GM19463 (cell line): Measurements from ENCODE around the gene PATJ.
A peak's percentile ranks its signal among the peaks of the same experiment; 100 is the strongest.
"Not testable (repeated sequence)": the region's sequence is repeated elsewhere in the genome, so short reads cannot be mapped to it uniquely, and the experiment has no call there.

Source experiments
- ATAC-seq: cut with Tn5 transposase; IDR thresholded peaks from one replicate; pipeline ENCODE4 v1.9.1; 2021; ENCODE audit warnings: mild to moderate bottlenecking, moderate library complexity; ENCODE audit not compliant: unreplicated experiment

PATJ gene

GRCh38 chr1:61741711-61742619, at the start of gene PATJ:
PATJ (plus strand) TSS chr1:61742480; CDS start chr1:61762893, 20,413 bp downstream.
- ATAC-seq = peak; percentile 82

GRCh38 chr1:61699911-61700851, 42.1 kb upstream of the PATJ start:
- no peak for ATAC-seq

DNA sequence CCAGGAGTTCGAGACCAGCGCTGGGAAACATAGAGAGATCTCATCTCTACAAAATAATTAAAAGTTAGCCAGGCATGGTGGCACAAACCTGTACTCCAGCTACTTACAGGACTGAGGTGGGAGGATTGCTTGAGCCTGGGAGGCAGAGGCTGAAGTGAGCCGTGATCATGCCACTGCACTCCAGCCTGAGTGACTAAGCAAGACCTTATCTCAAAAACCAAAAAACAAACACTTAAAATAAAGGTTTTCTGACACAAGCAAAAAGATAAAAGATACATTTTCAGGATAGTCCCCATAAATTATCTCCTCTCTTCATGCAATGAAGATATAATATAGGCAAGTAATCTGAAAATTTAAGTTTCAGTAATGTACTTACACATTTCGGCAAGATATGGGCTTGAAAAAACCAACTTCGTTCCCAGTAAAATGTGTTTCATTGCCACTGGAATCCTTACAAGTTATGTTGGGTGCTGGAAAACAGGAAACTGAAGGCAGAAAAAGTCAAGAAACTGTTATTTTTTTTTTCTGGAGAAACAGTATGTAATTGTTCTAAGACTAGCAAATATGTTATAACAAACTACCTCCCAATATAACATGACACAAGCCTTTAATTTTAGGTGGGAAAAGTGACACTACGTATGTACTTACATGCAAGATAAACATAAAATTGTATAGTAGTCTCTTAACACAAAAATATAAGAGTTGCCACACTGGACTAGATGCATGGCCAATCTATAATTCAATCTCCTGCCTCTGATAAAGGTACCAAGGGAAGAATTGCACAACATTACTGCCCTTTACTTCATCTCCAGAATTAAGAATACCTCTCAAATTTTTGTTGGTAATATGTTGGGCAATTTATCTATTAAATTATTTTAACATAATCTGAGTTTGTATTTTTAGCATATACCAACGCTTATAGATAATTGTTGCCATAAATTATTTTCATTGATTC, 33.0 kb upstream of the PATJ start:
- no peak for ATAC-seq

GRCh38 chr1:61709908-61710289, 32.4 kb upstream of the PATJ start:
- ATAC-seq = no peak

DNA sequence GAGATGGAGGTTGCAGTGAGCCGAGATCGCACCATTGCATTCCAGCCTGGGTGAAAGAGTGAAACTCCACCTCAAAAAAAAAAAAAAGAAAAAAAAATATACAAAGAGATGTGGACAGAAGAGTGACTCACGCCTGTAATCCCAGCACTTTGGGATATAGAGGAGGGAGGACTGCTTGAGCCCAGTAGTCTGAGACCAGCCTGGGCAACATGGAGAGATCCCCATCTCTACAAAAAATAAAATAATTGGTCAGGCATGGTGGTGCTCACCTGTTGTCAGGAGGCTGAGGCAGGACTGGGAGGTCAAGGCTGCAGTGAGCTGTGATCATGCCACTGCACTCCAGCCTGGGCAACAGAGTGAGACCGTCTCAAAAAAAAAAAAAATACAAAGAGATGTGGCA, 31.0 kb upstream of the PATJ start:
- not testable (repeated sequence) for ATAC-seq

DNA sequence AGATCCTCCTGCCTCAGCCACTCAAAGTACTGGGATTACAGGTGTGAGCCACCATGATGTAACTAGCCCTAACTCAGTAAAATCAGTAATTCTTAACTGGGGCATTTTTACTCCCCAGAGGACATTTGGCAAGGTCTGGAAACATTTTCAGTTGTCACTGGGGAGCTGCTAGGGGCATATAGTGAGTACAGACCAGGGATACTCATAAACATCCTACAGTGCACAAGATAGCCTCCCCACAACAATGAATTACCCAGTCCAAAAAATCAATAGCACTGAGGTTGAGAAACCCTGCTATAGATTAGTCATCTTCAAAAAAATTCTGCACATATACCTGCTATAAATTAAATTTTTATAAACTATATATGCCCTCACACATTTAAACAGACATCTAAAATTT, 30.3 kb upstream of the PATJ start:
- no peak for ATAC-seq

DNA sequence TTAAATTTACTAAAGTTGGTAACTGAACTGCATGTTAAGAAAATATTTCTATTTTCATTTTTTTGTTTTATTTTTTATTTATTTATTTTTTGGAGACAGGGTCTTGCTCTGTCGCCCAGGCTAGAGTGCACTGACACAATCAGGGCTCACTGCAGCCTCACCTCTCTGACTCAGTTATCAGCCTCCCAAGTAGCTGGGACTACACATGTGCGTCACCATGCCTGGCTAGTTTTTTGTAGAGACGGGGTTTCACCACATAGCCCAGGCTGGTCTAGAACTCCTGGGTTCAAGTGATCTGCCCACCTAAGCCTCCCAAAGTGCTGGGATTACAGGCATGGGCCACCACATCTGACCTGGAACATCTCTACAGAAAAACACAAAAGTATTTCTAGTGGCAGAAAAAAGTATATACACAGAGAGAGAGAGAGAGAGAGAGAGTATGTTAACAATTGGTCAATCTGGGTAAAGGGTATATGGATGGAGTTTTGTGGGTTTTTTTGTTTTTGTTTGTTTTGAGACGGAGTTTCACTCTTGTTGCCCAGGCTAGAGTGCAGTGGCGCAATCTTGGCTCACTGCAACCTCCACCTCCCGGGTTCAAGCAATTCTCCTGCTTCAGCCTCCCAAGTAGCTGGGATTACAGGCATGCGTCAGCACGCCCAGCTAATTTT, 23.1 kb upstream of the PATJ start:
- ATAC-seq = not testable (repeated sequence)

DNA sequence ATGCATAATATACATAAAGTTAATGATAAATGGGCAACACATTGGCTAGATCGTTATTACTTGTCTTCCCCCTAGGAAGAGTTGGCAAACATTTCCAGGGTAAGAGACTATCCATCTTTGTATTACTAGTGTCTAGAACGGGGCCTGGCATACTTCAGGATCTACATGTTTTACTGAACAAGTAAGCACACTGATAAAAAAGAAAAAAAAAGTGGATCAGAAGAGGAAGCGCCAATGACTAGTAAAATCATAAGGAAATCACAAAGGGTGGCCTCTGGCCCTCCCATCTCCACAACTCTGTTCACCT, 17.8 kb upstream of the PATJ start:
- no peak for ATAC-seq

DNA sequence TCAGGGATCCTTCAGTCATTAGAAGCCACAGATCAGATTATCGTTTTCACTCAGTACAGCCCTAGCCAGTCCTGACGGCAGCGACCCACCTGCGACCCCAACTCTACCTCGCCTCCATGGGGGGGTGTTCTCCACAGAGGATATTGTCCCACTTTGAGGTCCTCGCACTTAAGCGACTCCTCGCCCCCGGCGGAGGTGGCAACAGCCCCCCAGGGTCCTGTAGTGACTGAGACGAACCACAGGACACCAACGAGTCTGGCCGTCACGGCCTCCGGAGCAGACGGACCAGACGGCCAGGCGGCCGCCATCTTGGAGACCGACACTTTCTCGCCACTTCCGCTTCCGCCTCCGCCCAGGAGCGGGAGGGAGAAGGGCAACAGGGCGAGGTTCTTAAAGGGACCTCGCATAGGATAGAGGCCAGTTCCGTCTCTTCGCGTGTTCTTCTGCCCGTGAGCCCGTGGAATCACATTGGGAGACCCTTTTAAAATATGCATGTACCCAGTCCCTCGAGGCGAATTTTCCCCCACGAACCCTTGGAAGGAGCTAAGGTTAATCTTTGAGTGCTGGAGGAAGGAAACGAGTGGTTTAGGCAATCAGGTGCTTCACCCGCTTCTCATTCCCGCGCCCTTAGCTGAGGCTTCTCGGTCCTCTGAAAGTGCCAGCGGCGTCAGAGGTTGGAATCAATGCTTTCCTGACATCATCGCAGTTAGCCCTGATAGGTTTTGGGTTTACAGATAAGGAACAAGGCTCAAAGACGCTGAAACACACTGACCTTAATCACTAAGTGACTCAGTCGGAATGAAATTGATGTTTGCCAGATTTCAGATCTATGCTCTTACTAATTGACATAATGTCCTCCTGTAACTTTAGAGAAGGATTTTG, 17.2 kb upstream of the PATJ start, which contains the start of gene TM2D1:
TM2D1 (minus strand) TSS at position 329 of the 882 bp plus-strand sequence; CDS start at position 308, 21 bp downstream.
- ATAC-seq = peak; percentile 99

GRCh38 chr1:61727544-61727943, 14.7 kb upstream of the PATJ start:
- no peak for ATAC-seq

DNA sequence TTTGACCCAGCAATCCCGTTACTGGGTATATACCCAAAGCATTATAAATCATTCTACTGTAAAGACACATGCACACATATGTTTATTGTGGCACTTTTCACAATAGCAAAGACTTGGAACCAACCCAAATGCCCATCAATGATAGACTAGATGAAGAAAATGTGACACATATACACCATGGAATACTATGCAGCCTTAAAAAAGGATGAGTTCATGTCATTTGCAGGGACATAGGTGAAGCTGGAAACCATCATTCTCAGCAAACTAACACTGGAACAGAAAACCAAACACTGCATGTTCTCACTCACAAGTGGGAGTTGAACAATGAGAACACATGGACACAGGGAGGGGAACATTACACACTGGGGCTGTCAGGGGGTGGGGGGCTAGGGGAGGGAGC, 11.6 kb upstream of the PATJ start:
- not testable (repeated sequence) for ATAC-seq

DNA sequence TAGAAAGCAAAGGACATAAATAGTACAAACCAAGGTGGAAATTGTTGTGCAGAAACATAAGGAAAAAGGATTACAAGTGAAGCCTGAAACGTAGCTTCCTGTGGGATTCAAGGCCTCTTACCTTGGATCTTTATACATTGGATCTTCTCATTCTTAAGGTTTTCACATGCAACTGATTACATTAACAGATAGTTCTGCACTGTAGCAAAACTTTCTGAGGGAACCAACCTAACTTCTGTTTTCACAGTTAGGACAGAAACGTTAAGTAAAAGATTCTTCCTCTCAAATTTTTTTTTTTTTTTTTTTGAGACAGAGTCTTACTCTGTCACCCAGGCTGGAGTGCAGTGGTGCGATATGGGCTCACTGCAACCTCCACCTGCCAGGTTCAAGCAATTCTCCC, 9.6 kb upstream of the PATJ start:
- no peak for ATAC-seq

- ATAC-seq = no peak
Observed at GRCh38 chr1:61740751-61741700, 1.3 kb upstream of the PATJ start.

GRCh38 chr1:61742620-61743430, 545 bp downstream of the PATJ start:
- ATAC-seq = peak; percentile 60

GRCh38 chr1:61743431-61743705, 1.1 kb downstream of the PATJ start:
- ATAC-seq = no peak

DNA sequence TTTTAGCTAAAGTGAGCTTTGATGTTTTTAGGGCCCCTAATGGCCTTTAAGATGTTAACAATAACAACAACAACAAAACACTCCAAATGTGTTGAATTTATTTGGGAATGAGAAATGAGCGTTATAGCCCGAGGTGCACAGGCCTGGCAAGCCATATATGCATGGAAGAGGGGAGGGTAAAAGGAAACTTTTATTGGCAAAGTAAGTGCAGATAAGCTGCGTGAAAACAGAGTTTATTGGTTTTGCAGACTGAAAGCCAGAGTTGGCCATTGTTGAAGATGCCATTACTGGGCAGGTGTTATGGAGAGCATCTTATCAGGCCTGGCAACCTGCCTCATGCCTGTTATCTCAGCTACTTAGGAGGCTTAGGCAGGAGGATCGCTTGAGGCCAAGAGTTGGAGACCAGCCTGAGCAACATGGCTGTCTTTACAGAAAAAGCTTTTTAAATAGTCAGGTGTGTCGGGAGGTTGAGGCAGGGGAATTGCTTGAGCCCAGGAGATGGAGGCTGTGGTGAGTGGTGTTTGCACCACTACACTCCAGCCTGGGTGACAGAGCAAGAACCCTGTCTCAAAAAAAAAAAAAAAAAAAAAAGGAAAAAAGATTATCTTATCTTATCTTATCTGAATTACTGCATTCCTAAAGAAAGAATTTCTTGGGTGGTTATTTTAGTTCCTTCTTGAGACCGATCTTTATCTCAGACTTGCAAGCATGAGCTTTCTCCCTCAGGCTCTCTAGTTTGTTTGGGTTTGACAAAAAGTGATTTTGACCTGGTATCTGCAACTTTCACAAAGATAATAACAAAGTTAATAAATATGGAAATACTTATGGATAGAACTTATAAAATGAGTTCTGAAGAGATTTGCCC, 1.7 kb downstream of the PATJ start:
- no peak for ATAC-seq
